Measurements from ENCODE around the gene SRA1. TPM values are rescaled to one million over a fixed set of nuclear protein-coding genes. Genes with fewer than 3 reads are reported as not detected.
A peak's percentile ranks its signal among the peaks of the same experiment; 100 is the strongest.

Gene SRA1
- total RNA-seq, 1 donor from 2014 or later, result 72.4 TPM

DNA sequence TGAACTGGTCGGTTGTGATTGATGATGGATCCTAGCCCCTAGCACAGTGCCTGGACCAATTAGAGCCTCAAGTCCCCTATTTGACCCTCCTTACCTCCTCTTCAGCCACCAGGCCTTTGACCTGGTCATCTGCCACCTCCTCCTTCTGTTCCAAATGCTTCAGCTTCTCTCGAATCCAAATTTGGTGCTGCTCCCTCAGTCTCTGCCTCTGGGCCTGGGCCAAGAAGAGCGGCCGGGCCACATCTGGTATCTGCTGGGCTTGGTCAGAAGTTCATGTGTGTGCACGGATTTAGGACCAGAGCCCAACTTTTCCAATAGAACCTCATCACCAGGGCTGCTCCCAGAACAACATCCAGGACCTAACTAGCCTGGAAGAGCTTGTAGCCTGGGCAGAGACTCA, 13.8 kb upstream of the SRA1 start:
- Mint-ChIP-seq H3K27ac (ENCODE audit: unreplicated experiment) (peak overlapping the region; percentile 53), H3K36me3 (ENCODE audit: low read depth, unreplicated experiment) (peaks cover 12% of the 10 kb centered on the region), H3K4me3 (ENCODE audit: unreplicated experiment) (no peak overlapping the region), H3K4me1 (ENCODE audit: low read depth, unreplicated experiment) (peaks cover 7% of the 10 kb centered on the region), H3K9me3 (ENCODE audit: unreplicated experiment) (no peaks in the 10 kb centered on the region), H3K27me3 (ENCODE audit: low read depth, unreplicated experiment) (peaks cover 2% of the 10 kb centered on the region)
- no peak overlapping the region for H3K4me2 ChIP-seq (ENCODE audit: low read length)
- H3K4me1 ChIP-seq (ENCODE audit: insufficient read depth, low read length), result no peaks in the 10 kb centered on the region
- H3K9ac ChIP-seq (ENCODE audit: low read length), result no peak overlapping the region
- DNase-seq (ENCODE audit: low read depth), result no peak
- FAIRE-seq, result no peak
- no peaks in the 10 kb centered on the region for H3K27me3 ChIP-seq (ENCODE audit: insufficient read depth, low read length)
- peaks cover 9% of the 10 kb centered on the region for H3K36me3 ChIP-seq (ENCODE audit: insufficient read depth, low read length)
- no peak overlapping the region for H3K4me3 ChIP-seq (ENCODE audit: insufficient read depth, low read depth, low read length)
- TF ChIP-seq, protein P1, sequence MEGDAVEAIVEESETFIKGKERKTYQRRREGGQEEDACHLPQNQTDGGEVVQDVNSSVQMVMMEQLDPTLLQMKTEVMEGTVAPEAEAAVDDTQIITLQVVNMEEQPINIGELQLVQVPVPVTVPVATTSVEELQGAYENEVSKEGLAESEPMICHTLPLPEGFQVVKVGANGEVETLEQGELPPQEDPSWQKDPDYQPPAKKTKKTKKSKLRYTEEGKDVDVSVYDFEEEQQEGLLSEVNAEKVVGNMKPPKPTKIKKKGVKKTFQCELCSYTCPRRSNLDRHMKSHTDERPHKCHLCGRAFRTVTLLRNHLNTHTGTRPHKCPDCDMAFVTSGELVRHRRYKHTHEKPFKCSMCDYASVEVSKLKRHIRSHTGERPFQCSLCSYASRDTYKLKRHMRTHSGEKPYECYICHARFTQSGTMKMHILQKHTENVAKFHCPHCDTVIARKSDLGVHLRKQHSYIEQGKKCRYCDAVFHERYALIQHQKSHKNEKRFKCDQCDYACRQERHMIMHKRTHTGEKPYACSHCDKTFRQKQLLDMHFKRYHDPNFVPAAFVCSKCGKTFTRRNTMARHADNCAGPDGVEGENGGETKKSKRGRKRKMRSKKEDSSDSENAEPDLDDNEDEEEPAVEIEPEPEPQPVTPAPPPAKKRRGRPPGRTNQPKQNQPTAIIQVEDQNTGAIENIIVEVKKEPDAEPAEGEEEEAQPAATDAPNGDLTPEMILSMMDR (IDR thresholded peaks at IDR 0.05; ENCODE audit: insufficient read depth, low read depth, low read length), result no peak
- no peak for TF ChIP-seq EZH2 (IDR thresholded peaks at IDR 0.05; ENCODE audit: insufficient read depth, low read length)
- H3K79me2 ChIP-seq (ENCODE audit: insufficient read depth, low read length), result peaks cover 21% of the 10 kb centered on the region
- H3K27ac ChIP-seq (ENCODE audit: low read depth, low read length), result no peak overlapping the region
- peaks cover 16% of the 10 kb centered on the region for H4K20me1 ChIP-seq (ENCODE audit: insufficient read depth, low read length)
- no peaks in the 10 kb centered on the region for H3K9me3 ChIP-seq (ENCODE audit: insufficient read depth, low read depth, low read length)
- H2AFZ ChIP-seq (ENCODE audit: low read depth, low read length), result no peak overlapping the region

DNA sequence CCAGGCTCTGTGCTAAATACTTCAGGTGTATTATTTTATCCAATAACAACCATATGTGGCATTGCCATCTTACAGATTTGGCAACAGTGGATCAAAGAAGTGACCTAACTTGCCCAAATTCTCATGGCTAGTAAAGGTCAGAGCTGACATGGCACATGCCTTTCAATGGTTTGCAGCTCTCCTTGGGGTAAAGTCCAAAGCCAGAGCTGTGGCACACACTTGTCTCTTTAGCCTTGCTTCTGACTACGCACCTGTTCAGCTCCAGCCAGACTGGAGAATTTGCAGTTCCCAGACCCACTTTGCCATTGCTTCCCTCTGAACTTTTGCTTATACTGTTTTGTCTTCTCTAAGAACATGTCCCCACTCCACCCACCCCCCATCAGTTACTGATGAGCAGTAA, 13.2 kb upstream of the SRA1 start:
- Histone ChIP-seq H3K36me3 (ENCODE audit: insufficient read depth, low read length) (peaks cover 9% of the 10 kb centered on the region), H3K4me2 (ENCODE audit: low read length) (no peak overlapping the region), H2AFZ (ENCODE audit: low read depth, low read length) (no peak overlapping the region), H3K27me3 (ENCODE audit: insufficient read depth, low read length) (no peaks in the 10 kb centered on the region), H3K4me3 (ENCODE audit: insufficient read depth, low read depth, low read length) (no peak overlapping the region), H3K79me2 (ENCODE audit: insufficient read depth, low read length) (peaks cover 27% of the 10 kb centered on the region), H3K4me1 (ENCODE audit: insufficient read depth, low read length) (peaks cover 5% of the 10 kb centered on the region), H4K20me1 (ENCODE audit: insufficient read depth, low read length) (peaks cover 16% of the 10 kb centered on the region), H3K9ac (ENCODE audit: low read length) (no peak overlapping the region), H3K27ac (ENCODE audit: low read depth, low read length) (no peak overlapping the region), H3K9me3 (ENCODE audit: insufficient read depth, low read depth, low read length) (no peaks in the 10 kb centered on the region)
- no peaks in the 10 kb centered on the region for H3K9me3 Mint-ChIP-seq (ENCODE audit: unreplicated experiment)
- no peak for TF ChIP-seq EZH2 (IDR thresholded peaks at IDR 0.05; ENCODE audit: insufficient read depth, low read length)
- TF ChIP-seq, protein P1 (IDR thresholded peaks at IDR 0.05; ENCODE audit: insufficient read depth, low read depth, low read length), result no peak
- no peak for DNase-seq (ENCODE audit: low read depth)
- no peak overlapping the region for H3K4me3 Mint-ChIP-seq (ENCODE audit: unreplicated experiment)
- peaks cover 10% of the 10 kb centered on the region for H3K4me1 Mint-ChIP-seq (ENCODE audit: low read depth, unreplicated experiment)
- FAIRE-seq, result no peak
- H3K27ac Mint-ChIP-seq (ENCODE audit: unreplicated experiment), result no peak overlapping the region
- peaks cover 14% of the 10 kb centered on the region for H3K36me3 Mint-ChIP-seq (ENCODE audit: low read depth, unreplicated experiment)
- peaks cover 2% of the 10 kb centered on the region for H3K27me3 Mint-ChIP-seq (ENCODE audit: low read depth, unreplicated experiment)

DNA sequence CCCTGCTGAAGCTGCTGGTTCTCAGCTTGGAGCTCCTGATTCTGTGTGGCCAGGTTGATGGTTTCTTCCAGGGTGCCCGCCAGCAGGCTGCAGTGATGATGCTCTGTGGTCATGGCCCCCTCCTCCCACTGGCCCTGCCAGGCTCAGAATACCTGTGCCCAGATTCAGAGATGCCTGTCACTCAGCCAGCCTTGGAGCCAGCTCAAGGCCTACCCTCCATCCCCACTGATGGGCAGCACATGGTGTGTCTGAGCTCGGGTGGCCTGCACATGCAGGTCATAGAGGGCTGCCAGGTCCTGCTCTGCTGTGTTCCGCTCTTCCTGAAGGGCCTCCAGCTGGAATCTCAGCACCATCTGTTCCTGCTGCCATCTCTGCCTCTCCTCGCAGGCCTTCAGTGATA, 12.8 kb upstream of the SRA1 start:
- Histone ChIP-seq H4K20me1 (ENCODE audit: insufficient read depth, low read length) (peaks cover 16% of the 10 kb centered on the region), H3K27ac (ENCODE audit: low read depth, low read length) (no peak overlapping the region), H3K79me2 (ENCODE audit: insufficient read depth, low read length) (peaks cover 31% of the 10 kb centered on the region), H3K27me3 (ENCODE audit: insufficient read depth, low read length) (no peaks in the 10 kb centered on the region), H3K4me3 (ENCODE audit: insufficient read depth, low read depth, low read length) (no peak overlapping the region), H3K4me2 (ENCODE audit: low read length) (no peak overlapping the region), H3K36me3 (ENCODE audit: insufficient read depth, low read length) (peaks cover 9% of the 10 kb centered on the region), H3K9me3 (ENCODE audit: insufficient read depth, low read depth, low read length) (no peaks in the 10 kb centered on the region), H3K4me1 (ENCODE audit: insufficient read depth, low read length) (peaks cover 9% of the 10 kb centered on the region), H2AFZ (ENCODE audit: low read depth, low read length) (no peak overlapping the region), H3K9ac (ENCODE audit: low read length) (no peak overlapping the region)
- H3K27me3 Mint-ChIP-seq (ENCODE audit: low read depth, unreplicated experiment), result peaks cover 2% of the 10 kb centered on the region
- TF ChIP-seq, protein P1 (IDR thresholded peaks at IDR 0.05; ENCODE audit: insufficient read depth, low read depth, low read length), result no peak
- no peak for TF ChIP-seq EZH2 (IDR thresholded peaks at IDR 0.05; ENCODE audit: insufficient read depth, low read length)
- DNase-seq (ENCODE audit: low read depth), result no peak
- H3K36me3 Mint-ChIP-seq (ENCODE audit: low read depth, unreplicated experiment), result peaks cover 14% of the 10 kb centered on the region
- H3K4me1 Mint-ChIP-seq (ENCODE audit: low read depth, unreplicated experiment), result peaks cover 10% of the 10 kb centered on the region
- H3K9me3 Mint-ChIP-seq (ENCODE audit: unreplicated experiment), result no peaks in the 10 kb centered on the region
- FAIRE-seq, result no peak
- no peak overlapping the region for H3K4me3 Mint-ChIP-seq (ENCODE audit: unreplicated experiment)
- H3K27ac Mint-ChIP-seq (ENCODE audit: unreplicated experiment), result no peak overlapping the region
